SU-DHL-6 (cell line): ENCODE data around the gene CALML4.
"Not testable (repeated sequence)": the region's sequence is repeated elsewhere in the genome, so short reads cannot be mapped to it uniquely, and the experiment has no call there.

Source experiments
- H2AFZ ChIP-seq: fragments of 200-600 bp; sonication (generic); 2 replicates; pipeline ENCODE4 v1.6.1; 2014; ENCODE audit warnings: low read depth, mild to moderate bottlenecking, moderate library complexity, mixed read lengths, antibody characterized with exemption, low read length; ENCODE audit not compliant: severe bottlenecking
- H3F3A ChIP-seq: fragments of 200-600 bp; shearing (Covaris generic); 2 replicates; pipeline ENCODE4 v1.6.0; 2016; ENCODE audit warnings: antibody characterized with exemption, mild to moderate bottlenecking; ENCODE audit not compliant: insufficient read depth
- H3K27ac ChIP-seq: fragments of 200-600 bp; sonication (generic); 2 replicates; pipeline ENCODE4 v1.5.1; 2016; ENCODE audit warnings: low read depth, mild to moderate bottlenecking, low read length, moderate library complexity, mixed read lengths
- H3K27me3 ChIP-seq: fragments of 200-600 bp; sonication (generic), shearing (Covaris generic); 2 replicates; pipeline ENCODE4 v1.6.0; 2014; ENCODE audit warnings: mild to moderate bottlenecking, low read length
- H3K36me3 ChIP-seq: fragments of 200-600 bp; sonication (generic); 2 replicates; pipeline ENCODE4 v1.6.1; 2014; ENCODE audit warnings: mild to moderate bottlenecking, low read length, mixed read lengths
- H3K4me2 ChIP-seq: fragments of 300-600, 200-600 bp; shearing (Covaris generic), sonication (generic); 2 replicates; pipeline ENCODE4 v1.6.0; 2014; ENCODE audit warnings: low read length, low read depth, mild to moderate bottlenecking; ENCODE audit not compliant: poor library complexity, severe bottlenecking
- H3K4me3 ChIP-seq: fragments of 200-600 bp; sonication (generic); 2 replicates; pipeline ENCODE4 v1.5.1; 2014; ENCODE audit warnings: antibody characterized with exemption, low read length, mild to moderate bottlenecking, mixed read lengths; ENCODE audit not compliant: insufficient read depth, poor library complexity, severe bottlenecking
- H3K79me2 ChIP-seq: fragments of 200-600 bp; sonication (generic); 2 replicates; pipeline ENCODE4 v1.6.1; 2014; ENCODE audit warnings: mild to moderate bottlenecking, low read length, moderate library complexity; ENCODE audit not compliant: insufficient read depth
- H3K9ac ChIP-seq: fragments of 200-600 bp; sonication (generic); 2 replicates; pipeline ENCODE4 v1.7.0; 2014; ENCODE audit warnings: mild to moderate bottlenecking, low read length
- H3K9me2 ChIP-seq: fragments of 200-600 bp; sonication (generic); replicated peaks from 2 replicates; pipeline ENCODE4 v1.6.1; 2014; ENCODE audit warnings: low read length; ENCODE audit not compliant: insufficient read depth
- H3K9me3 ChIP-seq: fragments of 200-600 bp; sonication (generic); 2 replicates; pipeline ENCODE4 v1.6.1; 2014; ENCODE audit warnings: low read length, mixed read lengths; ENCODE audit not compliant: insufficient read depth
- H4K20me1 ChIP-seq: fragments of 200-600 bp; sonication (generic); 2 replicates; pipeline ENCODE4 v1.6.1; 2014; ENCODE audit warnings: low read depth, mild to moderate bottlenecking, antibody characterized with exemption, low read length, moderate library complexity, mixed read lengths
- CTCF ChIP-seq: fragments of 200-600 bp; sonication (generic); IDR thresholded peaks from one replicate; pipeline ENCODE4 v1.5.1; 2017; ENCODE audit warnings: antibody characterized with exemption, mild to moderate bottlenecking, low read length, moderate library complexity; ENCODE audit not compliant: insufficient read depth, poor library complexity, severe bottlenecking
- EZH2phosphoT487 ChIP-seq: fragments of 200-600 bp; sonication (generic), shearing (Covaris generic); conservative IDR thresholded peaks from 2 replicates; pipeline ENCODE4 v1.6.1; 2018; ENCODE audit warnings: mild to moderate bottlenecking, antibody characterized with exemption, low read length, moderate library complexity, mixed read lengths

Gene CALML4

GRCh38 chr15:68223171-68223570, 18.0 kb upstream of the CALML4 start:
- Histone ChIP-seq H3F3A (peaks cover 4% of the 10 kb centered on the region; the same call in 1 of the 2 replicates), H3K79me2 (peaks cover 79% of the 10 kb centered on the region), H3K9ac (no peak overlapping the region), H3K9me2 (no peaks in the 10 kb centered on the region), H3K4me2 (no peak overlapping the region), H3K27me3 (no peaks in the 10 kb centered on the region), H4K20me1 (no peaks in the 10 kb centered on the region), H3K9me3 (no peaks in the 10 kb centered on the region), H3K4me3 (no peak overlapping the region), H2AFZ (no peak overlapping the region), H3K36me3 (no peaks in the 10 kb centered on the region), H3K27ac (no peak overlapping the region)
- TF ChIP-seq CTCF (no peak), EZH2phosphoT487 (no peak)

- not testable (repeated sequence) for H2AFZ ChIP-seq, H3K27ac ChIP-seq, H3K9ac ChIP-seq, H3F3A ChIP-seq, H3K4me3 ChIP-seq, H3K27me3 ChIP-seq, H3K9me2 ChIP-seq, H4K20me1 ChIP-seq, H3K4me2 ChIP-seq, H3K36me3 ChIP-seq, H3K9me3 ChIP-seq
- H3K79me2 ChIP-seq, result peaks cover 79% of the 10 kb centered on the region
These were observed 17.3 kb upstream of the CALML4 start for GRCh38 chr15:68222432-68222743.

GRCh38 chr15:68221530-68222431, 16.6 kb upstream of the CALML4 start:
- not testable (repeated sequence) for H3K27me3 ChIP-seq, H3F3A ChIP-seq, H3K9me2 ChIP-seq, H3K27ac ChIP-seq, H3K9me3 ChIP-seq, H4K20me1 ChIP-seq, H3K4me2 ChIP-seq, H3K36me3 ChIP-seq, H3K4me3 ChIP-seq, H3K9ac ChIP-seq, H2AFZ ChIP-seq
- peaks cover 79% of the 10 kb centered on the region for H3K79me2 ChIP-seq

- H3K4me3 ChIP-seq, result no peak overlapping the region
- no peak overlapping the region for H3K4me2 ChIP-seq
- H3K36me3 ChIP-seq, result 0 out of 2 replicates have a peak, but pooled peaks cover 5% of the 10 kb centered on the region
- H3F3A ChIP-seq, result peaks cover 4% of the 10 kb centered on the region; the same call in 1 of the 2 replicates
- no peaks in the 10 kb centered on the region for H4K20me1 ChIP-seq
- no peaks in the 10 kb centered on the region for H3K9me2 ChIP-seq
- TF ChIP-seq EZH2phosphoT487 (no peak), CTCF (no peak)
- no peak overlapping the region for H3K27ac ChIP-seq
- H3K9ac ChIP-seq, result no peak overlapping the region
- no peak overlapping the region for H2AFZ ChIP-seq
- H3K27me3 ChIP-seq, result no peaks in the 10 kb centered on the region
- peaks cover 79% of the 10 kb centered on the region for H3K79me2 ChIP-seq
- no peaks in the 10 kb centered on the region for H3K9me3 ChIP-seq
These were observed 15.8 kb upstream of the CALML4 start for GRCh38 chr15:68220967-68221366.
